Right lobe of liver (tissue), 4 donors: ENCODE results near the gene PRKCA.

Experiments used
- CTCF ChIP-seq, 4 donors: fragments of 200-600 bp in 3 of 4; fragments of 450-650 bp in 1 of 4; IDR thresholded peaks; one replicate each; pipeline versions ENCODE4 v1.5.1 to v1.8.0; 2016 to 2022; ENCODE audit warnings: antibody characterized with exemption in 4 of 4, mild to moderate bottlenecking in 2 of 4
- POLR2A ChIP-seq: fragments of 450-650 bp; IDR thresholded peaks from one replicate; pipeline ENCODE4 v1.6.1; 2017; ENCODE audit warnings: antibody characterized with exemption, mild to moderate bottlenecking
- donor health status: DM: no; HTN: no; CAD: no.
- donor health status: DM: no; HTN: no; CAD: no.
- donor health status: DM: no; HTN: yes; CAD: no.

- TF ChIP-seq CTCF (IDR thresholded peaks at IDR 0.05) (no peak), POLR2A (no peak)
These were observed 123.5 kb downstream of the PRKCA start for GRCh38 chr17:66425756-66426396.
